ENCODE data around the gene ARHGAP5. TPM values are rescaled to one million over a fixed set of nuclear protein-coding genes. Genes with fewer than 3 reads are reported as not detected.

The ARHGAP5 gene
- total RNA-seq = 51.2 and 54.6 TPM in 2 replicates
- 15.7 TPM for polyA plus RNA-seq (2012)

- DNase-seq (ENCODE audit: low read depth) = peak; percentile 64
Observed at GRCh38 chr14:32077081-32078022, at the start of gene ARHGAP5. ARHGAP5 (plus strand) TSS chr14:32077304; CDS start chr14:32090670, 13,366 bp downstream.

GRCh38 chr14:32028599-32028998 lies 48.5 kb upstream of the ARHGAP5 start:
- peak; percentile 23 for DNase-seq (ENCODE audit: low read depth)

- DNase-seq (ENCODE audit: low read depth) = no peak
Observed at GRCh38 chr14:32033543-32033942, 43.6 kb upstream of the ARHGAP5 start.

GRCh38 chr14:32038876-32039275 lies 38.2 kb upstream of the ARHGAP5 start:
- no peak for DNase-seq (ENCODE audit: low read depth)

- no peak for DNase-seq (ENCODE audit: low read depth)
Observed at GRCh38 chr14:32039401-32040030, 37.6 kb upstream of the ARHGAP5 start.

- no peak for DNase-seq (ENCODE audit: low read depth)
Observed at GRCh38 chr14:32043624-32044023, 33.5 kb upstream of the ARHGAP5 start.

GRCh38 chr14:32044454-32044853 lies 32.6 kb upstream of the ARHGAP5 start:
- DNase-seq (ENCODE audit: low read depth) = no peak

- no peak for DNase-seq (ENCODE audit: low read depth)
Observed at GRCh38 chr14:32047791-32048190, 29.3 kb upstream of the ARHGAP5 start.

- DNase-seq (ENCODE audit: low read depth) = no peak
Observed at GRCh38 chr14:32049361-32050088, 27.6 kb upstream of the ARHGAP5 start.

- peak; percentile 37 for DNase-seq (ENCODE audit: low read depth)
Observed at GRCh38 chr14:32050878-32051277, 26.2 kb upstream of the ARHGAP5 start.

- DNase-seq (ENCODE audit: low read depth) = no peak
Observed at GRCh38 chr14:32054536-32054935, 22.6 kb upstream of the ARHGAP5 start.

- DNase-seq (ENCODE audit: low read depth) = no peak
Observed at GRCh38 chr14:32055175-32055574, 21.9 kb upstream of the ARHGAP5 start.

GRCh38 chr14:32059702-32060101 lies 17.4 kb upstream of the ARHGAP5 start:
- DNase-seq (ENCODE audit: low read depth) = no peak

GRCh38 chr14:32064931-32065330 lies 12.2 kb upstream of the ARHGAP5 start:
- DNase-seq (ENCODE audit: low read depth) = no peak

- no peak for DNase-seq (ENCODE audit: low read depth)
Observed at GRCh38 chr14:32068708-32069107, 8.4 kb upstream of the ARHGAP5 start.

- DNase-seq (ENCODE audit: low read depth) = no peak
Observed at GRCh38 chr14:32070282-32070681, 6.8 kb upstream of the ARHGAP5 start.

GRCh38 chr14:32072676-32073075 lies 4.4 kb upstream of the ARHGAP5 start:
- no peak for DNase-seq (ENCODE audit: low read depth)

- DNase-seq (ENCODE audit: low read depth) = peak; percentile 82
Observed at GRCh38 chr14:32073537-32074189, 3.4 kb upstream of the ARHGAP5 start.

- DNase-seq (ENCODE audit: low read depth) = no peak
Observed at GRCh38 chr14:32074887-32075572, 2.1 kb upstream of the ARHGAP5 start.

GRCh38 chr14:32075672-32076277 lies 1.3 kb upstream of the ARHGAP5 start:
- DNase-seq (ENCODE audit: low read depth) = peak; percentile 36

Measured in myocyte (in vitro differentiated cells).